NCI-H748 treated with DMSO at 0.1 percent for 48 hours (cell line): ENCODE data around the gene SPRYD7.
A peak's percentile ranks its signal among the peaks of the same experiment; 100 is the strongest.
"Not testable (repeated sequence)": the region's sequence is repeated elsewhere in the genome, so short reads cannot be mapped to it uniquely, and the experiment has no call there.

Source experiments
- DNase-seq: peaks from one replicate; lab custom pipeline; 2025; lab: John Stamatoyannopoulos, UW

SPRYD7 gene, protein sequence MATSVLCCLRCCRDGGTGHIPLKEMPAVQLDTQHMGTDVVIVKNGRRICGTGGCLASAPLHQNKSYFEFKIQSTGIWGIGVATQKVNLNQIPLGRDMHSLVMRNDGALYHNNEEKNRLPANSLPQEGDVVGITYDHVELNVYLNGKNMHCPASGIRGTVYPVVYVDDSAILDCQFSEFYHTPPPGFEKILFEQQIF

DNA sequence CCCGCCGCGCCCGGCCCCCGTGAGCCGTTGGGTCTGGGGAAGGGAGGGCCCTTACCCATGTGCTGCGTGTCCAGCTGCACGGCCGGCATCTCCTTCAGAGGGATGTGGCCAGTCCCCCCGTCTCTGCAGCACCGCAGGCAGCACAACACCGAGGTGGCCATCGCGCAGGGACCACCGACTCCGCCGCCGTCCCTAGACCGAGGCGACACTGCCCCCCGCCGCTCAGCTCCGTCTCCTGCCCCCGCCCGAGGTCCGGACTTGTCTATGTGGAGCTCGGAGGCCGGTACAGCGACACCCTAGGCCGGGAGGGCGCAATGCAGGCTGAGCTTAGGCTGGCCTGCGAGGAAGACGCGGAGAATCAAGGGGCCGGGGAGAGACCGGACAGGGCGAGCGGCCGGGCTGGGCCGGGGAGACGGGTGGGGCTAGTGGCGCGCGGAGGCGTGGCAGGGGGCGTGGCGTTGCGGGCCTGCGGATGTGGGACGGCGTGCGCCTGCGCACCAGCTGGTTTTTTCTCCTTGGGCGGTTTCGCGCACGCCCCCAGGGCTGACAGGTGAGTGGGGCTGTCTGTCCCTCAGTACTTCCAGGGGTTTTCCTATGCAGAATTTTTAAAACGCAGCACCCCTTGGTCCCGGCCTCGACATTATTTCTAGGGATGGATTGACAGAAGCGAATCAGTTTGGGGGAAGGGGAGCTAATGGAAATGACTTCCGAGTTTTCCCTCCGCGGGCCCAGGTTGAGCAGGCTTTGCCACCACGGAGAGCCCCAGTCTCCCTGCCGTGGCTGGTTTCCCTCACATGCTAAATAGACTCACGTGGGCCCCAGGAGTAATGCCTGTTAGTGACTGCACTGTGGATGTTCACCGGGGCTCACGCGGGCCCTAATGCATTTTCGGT lies at the start of gene SPRYD7:
SPRYD7 (minus strand) TSS at position 266 of the 893 bp plus-strand sequence; CDS start at position 161, 105 bp downstream.
- DNase-seq, result peak; percentile 93

DNA sequence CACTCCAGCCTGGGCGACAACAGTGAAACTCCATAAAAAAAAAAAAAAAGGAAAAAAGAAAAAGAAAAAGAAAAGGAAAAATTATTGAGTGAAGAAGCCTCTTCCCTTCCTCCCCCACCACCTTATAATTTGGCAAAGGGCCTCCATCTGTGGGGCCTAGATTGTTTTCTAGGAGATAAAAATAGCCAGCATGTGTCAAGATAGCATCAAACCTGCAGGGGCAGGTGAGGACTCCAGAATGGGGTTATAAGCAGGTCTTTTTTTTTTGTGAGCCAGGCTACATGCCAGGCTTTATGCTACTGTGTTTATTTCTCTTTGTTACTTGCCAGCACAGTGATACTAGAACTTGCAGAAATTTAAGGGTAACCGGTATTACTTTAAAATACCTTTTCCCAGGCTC lies 49.0 kb upstream of the SPRYD7 start:
- no peak for DNase-seq

DNA sequence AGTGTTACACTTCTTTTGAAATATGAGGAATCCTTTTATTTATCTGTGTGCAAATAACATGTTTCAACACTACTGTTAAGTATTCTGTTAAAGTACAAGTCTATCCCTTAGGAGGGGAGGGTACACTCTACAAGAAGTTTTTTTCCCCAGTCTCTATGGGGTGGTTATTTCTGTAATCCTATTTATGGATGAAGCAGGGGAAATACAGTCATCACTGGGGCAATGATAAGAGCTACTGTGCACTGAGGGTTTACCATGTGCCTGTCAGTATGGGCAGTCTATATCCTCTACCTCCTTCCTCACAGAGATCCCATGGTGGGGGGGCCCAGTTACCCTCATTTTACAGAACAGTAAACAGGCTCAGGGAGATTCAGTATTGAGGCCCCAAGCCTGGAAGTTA lies 44.1 kb upstream of the SPRYD7 start:
- DNase-seq, result no peak

DNA sequence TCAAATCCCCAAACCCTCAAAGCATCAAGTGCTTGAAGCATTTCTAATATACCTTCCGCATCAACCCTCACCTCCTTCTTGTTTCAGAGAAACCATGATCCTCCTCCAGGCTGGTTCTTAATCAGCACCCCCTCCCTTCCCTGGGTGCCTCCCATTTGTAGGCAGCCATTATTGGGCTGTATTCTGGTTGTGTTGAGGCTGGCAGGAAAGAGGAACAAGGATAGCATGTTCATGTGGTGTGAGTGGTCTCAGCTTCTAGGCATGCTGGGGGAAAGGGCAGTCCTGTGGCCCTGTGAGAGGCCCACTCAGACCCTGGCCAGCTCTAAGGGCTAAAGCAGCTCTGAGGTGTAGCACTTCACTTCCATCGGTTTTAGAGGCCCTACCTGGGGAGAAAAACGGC lies 41.9 kb upstream of the SPRYD7 start:
- no peak for DNase-seq

DNA sequence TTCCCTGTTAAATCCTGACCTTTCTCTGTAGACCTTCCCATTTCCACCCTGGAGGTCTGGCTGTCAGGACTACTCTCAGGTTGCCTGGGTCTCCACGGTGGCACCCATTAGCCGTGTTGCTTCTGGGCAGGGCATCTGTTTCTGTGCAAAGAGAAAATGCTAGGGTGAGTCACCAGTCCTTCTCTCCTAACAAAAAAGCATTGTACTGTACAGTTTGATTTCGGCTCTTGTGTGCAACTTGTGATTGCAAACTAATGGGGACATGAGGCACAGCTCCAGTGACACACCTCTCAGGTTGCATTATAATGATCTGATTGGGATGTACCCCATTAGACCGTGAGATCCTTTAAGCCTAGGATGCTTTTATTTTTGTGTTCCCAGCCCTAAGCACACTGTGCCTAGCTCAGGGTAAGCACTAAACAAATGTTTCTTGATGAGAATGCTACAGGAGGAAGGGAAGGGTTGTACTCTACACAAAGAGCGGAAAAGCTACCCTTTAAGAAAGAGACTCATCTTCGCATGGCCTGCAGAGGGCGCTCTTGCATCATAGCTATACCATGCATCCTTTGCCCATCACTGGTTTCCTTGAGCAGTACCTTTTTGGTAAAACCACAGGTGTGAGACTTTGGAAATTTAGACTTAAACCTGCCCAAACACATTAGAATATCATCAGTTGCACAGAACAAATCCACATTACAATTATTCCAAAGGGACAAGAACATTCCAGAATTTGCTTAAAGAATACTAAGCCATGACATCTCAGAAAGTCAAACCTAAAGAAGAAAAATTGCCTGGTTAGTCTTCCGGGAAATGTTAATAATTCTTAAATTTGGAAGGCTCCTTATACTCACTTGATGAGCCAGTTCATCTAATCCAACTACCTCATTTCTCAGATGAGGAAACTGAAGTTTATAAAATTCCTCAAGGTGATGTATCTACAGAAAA lies 40.4 kb upstream of the SPRYD7 start:
- peak; percentile 66 for DNase-seq

DNA sequence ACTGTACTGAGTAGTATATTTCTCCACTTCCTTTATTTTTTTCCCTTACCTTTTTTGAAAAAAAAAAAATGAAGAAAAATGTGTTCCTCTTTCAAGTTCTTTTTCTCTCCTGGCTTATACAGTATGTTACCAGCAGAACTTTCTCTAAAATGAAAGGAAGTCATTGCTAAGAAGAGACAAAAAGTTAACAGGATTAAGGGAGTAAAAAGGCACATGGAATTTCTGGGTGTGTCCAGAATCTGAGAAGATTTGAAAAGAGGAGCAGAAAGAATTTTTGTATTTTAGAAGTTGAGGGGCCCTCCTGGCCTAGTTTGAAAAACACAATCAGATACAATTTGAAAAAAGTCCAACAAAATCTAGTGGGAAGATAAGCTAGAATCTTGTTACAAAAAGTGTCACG lies 39.7 kb upstream of the SPRYD7 start:
- no peak for DNase-seq

DNA sequence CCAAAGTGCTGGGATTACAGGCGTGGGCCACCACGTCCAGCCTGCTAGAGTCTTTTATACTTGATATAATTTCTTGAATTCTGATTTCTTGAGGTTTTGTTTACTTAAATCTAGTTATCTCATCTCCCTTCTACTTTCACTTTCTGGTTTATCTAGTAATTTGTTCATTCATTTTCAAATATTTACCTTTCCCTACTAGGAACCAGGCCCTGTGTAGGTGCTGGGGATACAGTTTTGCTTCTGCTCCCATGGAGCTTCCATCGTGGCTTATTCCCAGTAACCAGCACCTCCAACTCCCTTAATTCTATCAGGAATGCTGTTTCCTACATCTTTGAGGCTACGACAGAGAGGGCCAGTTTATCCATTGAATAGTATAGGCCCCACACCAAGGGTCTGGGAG lies 36.6 kb upstream of the SPRYD7 start:
- no peak for DNase-seq

DNA sequence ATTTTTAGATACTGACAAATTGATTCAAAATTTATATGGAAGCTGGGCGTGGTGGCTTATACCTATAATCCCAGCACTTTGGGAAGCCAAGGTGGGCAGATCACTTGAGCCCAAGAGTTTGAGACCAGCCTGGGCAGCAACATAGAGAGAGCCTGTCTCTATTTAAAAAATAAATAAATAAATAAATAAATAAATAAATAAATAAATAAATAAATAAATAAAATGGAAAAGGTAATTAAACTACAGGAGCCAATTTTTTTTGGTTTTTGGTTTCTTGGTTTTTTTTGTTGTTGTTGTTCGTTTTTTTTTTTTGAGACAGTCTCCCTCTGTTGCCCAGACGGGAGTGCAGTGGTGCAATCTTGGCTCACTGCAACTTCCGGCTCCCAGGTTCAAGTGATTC lies 31.3 kb upstream of the SPRYD7 start:
- no peak for DNase-seq

DNA sequence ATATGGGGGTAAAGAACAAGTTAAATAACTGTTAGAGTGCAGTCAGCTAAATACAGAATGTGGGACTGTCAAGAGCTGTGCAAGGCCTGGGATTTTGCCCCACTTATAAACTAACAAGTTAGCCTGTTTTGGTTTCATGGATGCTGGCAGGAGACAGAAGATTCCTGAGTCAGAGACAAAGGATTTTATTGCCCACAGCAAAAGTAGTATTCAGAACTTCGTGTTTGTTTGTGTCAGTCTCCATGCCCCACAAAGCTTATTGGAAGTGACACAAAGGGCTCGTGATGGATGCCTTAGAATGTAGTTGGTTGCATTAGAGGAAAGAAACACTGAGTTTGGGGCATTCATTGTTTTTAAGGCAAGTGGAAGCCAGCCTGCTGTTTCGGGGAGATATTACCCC lies 22.2 kb upstream of the SPRYD7 start:
- no peak for DNase-seq

DNA sequence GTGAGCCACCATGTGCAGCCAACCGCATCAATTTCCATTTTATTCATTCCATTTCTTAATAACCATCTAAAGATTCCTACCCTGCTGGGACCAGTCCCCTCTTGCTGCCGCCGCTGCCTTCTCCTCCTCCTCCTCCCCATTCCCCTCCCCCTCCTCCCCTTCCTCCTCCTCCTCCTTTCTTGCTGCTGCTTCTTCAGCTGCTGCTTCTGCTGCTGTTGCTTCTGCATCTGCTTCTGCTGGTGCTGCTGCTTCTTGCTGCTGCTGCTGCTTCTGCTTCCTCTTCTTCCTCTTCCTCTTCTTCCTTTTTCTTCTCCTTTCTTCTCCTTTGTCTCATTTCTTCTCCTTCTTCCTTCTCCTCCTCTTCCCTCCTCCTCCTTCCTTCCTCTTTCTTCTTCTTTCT lies 20.0 kb upstream of the SPRYD7 start:
- no peak for DNase-seq

DNA sequence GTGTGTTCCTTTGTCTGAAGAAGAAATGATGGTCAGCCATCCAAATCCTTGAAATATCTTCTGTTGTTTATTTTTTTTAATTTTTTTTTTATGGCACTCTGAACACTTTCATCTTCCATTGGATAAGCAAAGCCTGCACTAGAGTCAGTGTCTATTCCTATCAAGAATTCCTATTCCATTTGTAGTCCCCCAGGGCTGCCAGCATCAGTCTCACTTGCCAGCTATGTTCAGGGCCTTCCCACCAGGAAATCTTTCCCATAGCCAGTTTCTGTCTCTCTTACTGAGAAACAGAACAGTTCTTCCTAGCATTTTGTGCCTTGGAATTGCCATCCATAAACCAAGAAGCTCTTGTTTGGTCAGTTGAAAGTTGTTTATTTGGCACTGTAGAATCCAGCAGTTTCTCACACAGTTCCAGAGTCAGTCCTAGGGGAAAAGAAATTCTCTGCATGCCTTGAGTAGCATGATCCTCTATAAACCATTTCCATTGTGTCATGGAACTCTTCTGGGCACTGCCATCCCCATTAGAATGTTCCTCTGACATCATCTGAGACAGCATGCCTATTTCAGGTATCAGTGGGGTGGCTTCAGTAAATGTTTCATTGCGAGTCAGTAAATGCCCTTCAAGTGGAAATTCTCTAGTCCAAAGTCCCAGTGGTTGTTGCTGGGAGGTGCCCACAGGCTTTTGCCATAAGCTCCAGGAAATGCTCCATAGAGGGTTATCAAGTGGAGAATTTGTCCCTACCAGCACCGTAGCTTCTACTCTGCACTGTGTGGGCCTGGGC lies 18.7 kb upstream of the SPRYD7 start:
- no peak for DNase-seq

DNA sequence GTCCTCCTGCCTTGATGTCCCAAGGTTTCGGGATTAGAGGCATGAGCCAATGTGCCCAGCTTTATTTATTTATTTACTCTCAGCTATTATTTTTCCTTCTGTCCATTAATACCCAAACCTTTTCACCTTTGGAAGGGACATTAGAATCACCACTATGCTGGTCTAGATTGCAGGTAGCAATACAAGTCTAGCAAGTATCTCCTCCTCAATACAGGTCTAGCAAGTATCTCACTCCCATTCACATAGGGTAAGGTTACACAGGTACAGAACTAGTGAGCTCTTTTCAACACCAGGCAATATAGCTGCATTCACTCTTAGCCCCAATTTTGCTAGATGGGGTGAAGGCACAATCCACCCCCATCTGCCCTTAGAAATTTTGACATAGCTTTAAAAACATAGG lies 17.4 kb upstream of the SPRYD7 start:
- DNase-seq, result no peak

DNA sequence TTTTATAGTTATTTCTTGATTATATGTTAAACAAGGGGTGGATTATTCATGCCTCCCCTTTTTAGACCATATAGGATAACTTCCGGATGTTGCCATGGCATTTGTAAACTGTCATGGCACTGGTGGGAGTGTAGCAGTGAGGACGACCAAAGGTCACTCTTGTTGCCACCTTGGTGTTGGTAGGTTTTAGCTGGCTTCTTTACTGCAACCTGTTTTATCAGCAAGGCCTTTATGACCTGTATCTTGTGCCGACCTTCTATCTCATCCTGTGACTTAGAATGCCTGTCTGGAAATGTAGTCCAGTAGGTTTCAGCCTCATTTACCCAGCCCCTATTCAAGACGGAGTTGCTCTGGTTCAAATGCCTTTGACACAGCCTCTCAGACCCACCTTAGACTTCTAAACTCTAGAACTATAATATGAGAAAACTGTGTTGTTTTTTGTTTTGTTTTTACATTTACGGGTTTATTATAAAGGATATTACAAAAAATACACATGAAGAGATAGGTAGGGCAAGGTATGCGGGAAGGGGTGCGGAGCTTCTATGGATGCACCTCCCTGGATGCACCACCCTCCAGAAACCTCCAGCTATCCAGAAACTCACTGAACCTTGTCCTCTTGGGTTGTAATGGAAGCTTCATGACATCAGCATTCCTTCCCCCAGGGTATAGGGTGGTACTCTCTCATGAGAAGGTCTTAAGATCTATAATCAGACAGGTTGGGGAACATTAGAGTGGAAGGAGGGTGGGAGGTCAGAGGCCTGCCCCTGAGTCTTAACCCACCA lies 15.8 kb upstream of the SPRYD7 start:
- no peak for DNase-seq

DNA sequence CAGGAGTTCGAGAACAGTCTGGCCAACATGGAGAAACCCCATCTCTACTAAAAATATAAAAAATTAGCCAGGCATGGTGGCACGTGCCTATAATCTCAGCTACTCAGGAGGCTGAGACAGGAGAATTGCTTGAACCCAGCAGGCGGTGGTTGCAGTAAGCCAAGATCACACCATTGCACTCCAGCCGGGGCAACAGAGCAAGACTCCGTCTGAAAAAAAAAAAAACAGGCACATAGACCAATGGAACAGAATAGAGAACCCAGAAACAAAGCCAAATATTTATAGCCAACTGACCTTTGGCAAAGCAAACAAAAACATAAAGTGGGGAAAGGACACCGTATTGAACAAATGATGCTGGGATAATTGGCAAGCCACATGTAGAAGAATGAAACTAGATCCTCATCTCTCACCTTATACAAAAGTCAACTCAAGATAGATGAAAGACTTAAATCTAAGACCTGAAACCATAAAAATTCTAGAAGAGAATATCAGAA lies 12.7 kb upstream of the SPRYD7 start:
- DNase-seq, result not testable (repeated sequence)

DNA sequence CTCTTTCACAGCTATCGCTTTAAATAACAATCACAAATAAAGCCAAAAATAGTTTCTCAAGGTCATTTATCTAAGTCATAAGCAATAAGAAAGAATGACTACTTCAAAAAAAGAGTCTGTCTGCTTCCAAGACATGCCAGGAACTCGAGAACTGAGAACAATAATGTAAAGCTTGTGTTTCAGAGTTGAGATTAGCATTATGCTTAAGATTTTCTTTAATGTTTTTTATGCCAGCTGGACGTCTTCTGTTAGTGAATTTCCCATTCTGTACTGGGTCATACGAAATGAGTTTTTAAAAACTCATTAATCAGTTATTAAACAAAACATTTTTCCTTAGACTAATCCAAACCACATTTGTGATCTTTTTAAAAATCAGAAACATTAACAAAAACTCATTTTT lies 3.2 kb upstream of the SPRYD7 start:
- DNase-seq, result no peak

DNA sequence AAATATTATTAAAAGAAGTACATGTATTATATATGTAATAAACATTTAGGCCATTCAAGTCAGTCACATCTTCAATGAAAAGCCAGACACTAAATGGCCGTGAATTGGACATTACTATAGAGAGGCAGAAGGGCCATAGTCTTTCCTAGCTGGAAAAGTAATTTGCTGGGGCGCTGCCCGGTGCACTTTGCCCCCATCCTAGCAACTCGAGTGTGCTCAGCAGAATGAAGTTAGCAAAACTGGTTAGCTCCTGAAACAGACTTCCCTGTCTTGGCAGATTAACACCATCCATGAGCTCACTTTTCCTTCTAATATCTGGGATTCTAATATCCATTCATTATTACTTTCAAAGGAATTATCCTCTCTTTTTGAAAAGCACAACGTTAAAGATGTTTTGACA lies 2.8 kb upstream of the SPRYD7 start:
- no peak for DNase-seq

DNA sequence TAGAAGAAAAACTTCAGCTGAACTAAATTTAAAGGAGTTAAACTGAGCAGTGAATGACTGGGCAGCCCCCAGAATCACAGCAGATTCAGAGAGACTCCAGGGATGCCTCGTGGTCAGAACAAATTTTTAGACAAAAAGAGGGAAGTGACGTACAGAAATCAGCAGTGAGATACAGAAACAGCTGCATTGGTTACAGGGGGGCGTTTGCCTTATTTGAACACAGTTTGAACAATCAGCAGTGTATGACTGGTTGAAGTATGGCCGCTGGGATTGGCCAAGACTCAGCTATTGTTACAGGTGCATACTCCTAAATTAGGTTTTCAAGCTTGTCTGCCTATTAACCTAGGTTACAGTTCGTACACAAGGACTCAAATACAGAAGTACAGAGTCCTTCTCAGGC lies 2.2 kb upstream of the SPRYD7 start:
- DNase-seq, result no peak

DNA sequence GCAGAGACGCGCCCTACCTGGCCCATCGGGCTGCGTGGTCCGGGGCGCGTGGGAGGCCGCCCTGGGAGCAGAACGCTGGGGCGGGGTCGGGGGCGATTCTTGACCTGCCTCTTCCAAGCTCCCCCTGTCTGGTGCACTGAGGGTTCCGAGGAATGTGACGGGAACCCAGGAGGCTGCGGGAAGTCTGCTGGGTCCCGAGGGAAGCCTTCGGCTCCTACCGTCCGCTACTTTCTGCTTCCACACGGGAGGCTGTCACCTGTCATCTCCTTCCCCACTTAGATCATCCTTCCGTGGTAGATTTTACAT lies 781 bp upstream of the SPRYD7 start:
- DNase-seq, result no peak

DNA sequence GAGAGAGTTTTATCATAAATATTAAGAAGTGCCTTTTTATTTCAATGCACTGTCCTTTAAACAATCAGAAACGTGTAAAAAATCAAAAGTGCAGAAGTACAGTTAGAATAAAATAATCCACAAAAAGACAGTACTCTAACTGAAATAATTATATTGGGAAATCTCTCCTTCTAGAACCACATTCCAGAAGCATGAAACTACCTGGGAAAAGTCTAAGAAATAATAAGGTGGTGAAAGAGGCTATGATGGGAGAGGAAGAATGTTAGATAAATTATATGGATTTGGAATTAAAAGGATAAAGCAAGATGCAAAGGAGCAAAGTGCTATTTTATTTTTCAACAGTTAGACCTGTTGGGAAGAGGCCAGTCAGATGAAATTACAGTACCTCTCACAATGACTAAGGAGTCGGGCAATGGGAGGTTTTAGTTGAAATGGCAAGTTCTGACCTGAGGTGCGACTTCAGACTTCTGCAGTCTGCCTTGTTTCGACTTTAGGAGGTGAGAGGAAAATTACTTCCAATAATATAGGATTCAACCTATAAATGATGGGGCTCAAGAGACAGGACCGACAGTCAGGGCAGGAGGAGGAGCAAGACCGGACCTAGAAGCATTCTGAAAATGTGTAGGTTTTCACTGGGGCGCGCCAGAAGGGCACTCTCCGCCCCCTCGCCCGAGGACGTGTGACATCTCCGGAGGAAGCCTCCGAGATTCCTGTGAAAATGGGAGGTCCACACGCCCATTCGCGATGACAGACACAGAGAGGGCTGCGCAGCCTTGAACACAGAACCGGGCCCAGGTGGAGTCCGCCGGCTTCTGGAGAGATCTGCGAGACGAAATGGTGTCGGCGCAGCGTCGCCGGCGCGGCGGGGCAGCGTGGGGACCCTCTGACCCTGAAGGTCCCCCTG lies 717 bp downstream of the SPRYD7 start:
- DNase-seq, result peak; percentile 33

DNA sequence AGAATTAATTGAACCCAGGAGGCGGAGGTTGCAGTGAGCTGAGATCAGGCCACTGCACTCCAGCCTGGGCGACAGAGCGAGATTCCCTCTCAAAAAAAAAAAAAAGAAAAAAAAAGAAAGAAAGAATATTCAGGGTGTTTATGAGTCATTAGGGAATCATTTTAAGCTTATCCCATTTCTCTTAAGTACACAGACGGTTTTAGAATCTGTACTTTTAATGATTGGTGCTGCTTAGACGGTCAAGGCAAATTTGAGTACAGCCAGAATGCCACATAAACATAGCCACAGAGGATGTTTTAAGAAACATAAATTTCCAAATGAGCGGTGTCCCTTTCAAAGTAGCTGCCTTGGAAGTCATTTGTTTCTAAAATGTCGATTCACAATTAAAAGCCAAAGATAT lies 2.6 kb downstream of the SPRYD7 start:
- DNase-seq, result no peak
